GM03348 (cell line): Measurements from ENCODE around the gene SLCO4A1.

Experiments used
- DNase-seq: peaks from one replicate; pipeline ENCODE4 v3.0.0; 2012; ENCODE audit warnings: low spot score

The SLCO4A1 gene, protein sequence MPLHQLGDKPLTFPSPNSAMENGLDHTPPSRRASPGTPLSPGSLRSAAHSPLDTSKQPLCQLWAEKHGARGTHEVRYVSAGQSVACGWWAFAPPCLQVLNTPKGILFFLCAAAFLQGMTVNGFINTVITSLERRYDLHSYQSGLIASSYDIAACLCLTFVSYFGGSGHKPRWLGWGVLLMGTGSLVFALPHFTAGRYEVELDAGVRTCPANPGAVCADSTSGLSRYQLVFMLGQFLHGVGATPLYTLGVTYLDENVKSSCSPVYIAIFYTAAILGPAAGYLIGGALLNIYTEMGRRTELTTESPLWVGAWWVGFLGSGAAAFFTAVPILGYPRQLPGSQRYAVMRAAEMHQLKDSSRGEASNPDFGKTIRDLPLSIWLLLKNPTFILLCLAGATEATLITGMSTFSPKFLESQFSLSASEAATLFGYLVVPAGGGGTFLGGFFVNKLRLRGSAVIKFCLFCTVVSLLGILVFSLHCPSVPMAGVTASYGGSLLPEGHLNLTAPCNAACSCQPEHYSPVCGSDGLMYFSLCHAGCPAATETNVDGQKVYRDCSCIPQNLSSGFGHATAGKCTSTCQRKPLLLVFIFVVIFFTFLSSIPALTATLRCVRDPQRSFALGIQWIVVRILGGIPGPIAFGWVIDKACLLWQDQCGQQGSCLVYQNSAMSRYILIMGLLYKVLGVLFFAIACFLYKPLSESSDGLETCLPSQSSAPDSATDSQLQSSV

DNA sequence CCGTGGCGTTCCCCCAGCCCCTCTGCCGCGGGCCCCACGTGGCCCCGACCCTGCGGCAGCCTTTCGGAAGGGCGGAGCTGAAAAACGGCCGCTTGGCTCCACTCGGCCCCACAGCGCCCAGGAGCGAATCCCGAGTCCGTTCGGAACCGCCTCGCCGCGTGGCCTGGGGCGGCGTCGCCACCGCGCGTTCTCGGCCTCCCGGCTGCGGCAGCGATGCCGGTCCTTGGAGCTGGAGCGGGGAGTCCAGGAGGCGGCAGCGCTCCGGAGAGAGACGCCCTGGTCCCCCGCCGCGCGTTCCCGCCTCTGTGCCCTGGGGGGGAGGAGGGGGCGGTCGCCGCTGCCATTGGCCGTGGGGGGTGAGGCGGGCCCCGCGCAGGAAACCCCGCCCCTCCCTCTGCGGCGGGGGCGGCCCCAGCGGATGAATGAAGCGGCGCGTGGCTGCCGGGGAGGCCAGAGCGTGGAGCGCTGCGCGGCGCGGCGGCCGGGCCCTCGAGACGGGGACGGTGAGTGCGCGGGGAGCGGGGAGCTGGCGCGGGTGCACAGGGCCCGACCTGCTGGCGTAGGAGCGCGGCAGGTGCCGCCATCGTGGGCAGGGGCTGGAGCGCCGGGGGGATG is at the start of gene SLCO4A1:
TSS of gene SLCO4A1 (plus strand) at position 453 of the 615 bp plus-strand sequence. CDS start 13,952 bp downstream, outside the sequence.
- peak; percentile 85 for DNase-seq

DNA sequence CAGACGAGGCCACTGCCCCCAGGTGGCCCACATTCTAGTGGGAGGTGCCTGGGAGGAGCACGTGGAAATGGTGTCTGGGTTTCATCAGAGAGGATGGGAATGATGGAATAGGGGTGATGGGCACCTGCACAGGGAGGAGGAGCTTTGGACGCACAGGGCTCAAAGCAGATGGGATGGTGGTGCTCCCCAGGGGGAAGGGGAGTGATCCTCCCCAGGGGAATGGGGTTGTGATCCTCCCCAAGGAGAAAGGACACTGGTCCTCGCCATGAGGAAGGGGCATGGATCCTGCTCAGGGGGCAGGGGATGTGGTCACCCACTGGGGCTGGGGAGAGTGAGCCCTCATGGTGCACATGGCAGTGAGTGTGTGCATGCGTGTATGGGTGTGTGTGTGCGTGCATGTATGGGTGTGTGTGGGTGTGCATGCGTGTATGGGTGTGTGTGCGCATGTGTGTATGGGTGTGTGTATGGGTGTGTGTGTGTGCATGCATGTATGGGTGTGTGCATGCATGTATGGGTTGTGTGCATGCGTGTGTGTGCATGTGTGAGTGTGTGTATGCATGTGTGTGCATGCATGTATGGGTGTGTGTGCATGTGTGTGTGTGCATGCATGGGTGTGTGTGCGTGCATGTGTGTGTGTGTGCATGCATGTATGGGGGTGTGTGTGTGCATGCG is 49.7 kb upstream of the SLCO4A1 start:
- no peak for DNase-seq

DNA sequence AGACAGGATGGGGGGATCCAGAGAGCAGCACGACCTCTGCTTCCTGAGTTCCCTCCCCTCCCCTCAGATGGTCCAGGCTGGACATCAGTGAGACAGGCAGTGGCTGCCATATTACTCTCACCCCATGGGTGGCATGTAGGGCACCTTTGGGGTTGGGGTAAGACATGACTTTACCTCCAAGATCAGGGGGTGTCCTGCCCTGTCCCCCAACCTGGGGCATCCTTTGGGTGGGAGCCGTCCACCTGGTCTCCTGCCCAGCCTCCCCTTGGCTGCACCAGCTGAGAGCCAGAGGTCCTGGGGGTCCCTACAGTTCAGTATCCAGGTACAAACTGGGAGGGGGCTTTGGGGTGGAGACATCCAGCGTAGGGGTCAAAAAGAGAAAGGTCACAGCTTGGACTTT is 48.7 kb upstream of the SLCO4A1 start:
- DNase-seq = no peak

DNA sequence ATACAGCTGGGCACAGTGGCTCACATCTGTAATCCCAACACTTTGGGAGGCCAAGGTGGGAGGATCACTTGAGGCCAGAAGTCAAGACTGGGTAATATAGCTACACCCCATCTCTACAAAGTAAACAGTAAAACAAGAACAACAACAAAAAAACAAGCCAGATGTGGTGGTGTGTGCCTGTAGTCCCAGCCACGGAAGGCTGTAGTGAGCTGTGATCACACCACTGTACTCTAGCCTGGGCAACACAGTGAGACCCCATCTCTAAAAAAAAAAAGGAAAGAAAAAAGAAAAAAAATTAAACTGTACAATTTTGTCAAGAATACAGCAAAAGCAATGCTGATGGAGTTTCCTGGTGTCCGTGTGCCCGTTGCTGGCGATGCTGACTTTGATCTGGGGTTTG is 47.2 kb upstream of the SLCO4A1 start:
- DNase-seq = no peak

DNA sequence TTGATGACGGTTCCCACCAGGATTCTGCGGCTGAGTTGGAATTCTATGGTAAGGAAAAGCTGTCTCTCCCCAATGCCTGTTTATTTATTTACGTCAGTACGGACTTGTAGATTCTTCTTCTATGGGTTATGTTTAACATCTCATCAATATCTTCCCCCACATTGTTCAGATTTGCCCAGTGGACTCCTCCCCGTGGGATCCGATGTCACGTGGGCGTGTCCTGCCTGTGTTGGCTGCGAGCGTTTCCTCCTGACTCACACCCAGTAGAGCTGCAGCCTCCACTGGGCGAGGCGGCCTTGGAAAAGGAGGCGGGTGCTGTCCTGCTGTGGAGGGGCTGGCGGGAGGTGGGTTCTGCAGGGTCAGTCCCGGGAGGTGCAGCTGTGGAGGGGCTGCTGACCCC is 46.8 kb upstream of the SLCO4A1 start:
- peak; percentile 84 for DNase-seq

DNA sequence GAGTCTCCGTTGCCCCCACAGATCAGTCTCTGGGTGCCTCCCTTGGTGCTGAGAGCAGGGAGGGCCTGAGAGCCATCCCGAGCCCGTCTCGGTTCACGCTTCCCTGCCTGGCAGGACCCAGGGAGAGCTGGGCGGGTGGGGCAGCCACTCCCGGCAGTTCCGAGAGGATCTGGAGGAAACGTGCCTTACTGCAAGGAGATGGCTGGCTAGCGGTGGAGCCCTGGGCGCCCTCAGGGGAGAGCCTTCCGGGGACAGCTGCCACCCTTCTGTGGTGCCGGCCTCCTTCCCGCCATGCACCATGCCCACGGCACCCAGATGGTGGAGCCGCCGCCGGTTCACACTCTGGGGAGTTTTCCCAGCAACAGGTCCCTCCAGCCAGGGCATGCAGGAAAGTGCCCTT is 45.8 kb upstream of the SLCO4A1 start:
- no peak for DNase-seq

DNA sequence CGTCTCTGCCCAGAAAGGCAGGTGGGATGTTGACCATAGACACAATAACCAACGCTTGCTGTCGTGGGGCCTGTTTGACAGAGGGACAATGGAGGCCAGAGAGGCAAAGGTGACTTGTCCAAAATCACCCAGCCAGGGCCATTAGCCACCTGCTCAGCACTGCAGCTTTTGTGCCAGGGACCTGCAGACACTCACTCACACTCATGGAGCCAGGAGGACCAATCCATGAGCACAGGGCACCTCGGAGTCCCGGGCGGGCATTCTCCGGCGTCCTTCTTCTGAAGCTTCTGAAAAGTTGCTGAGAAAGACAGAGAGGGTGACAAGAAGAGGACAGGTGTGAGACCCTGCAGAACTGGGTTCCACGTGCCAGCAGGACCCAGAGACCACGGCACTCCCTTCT is 45.4 kb upstream of the SLCO4A1 start:
- no peak for DNase-seq

DNA sequence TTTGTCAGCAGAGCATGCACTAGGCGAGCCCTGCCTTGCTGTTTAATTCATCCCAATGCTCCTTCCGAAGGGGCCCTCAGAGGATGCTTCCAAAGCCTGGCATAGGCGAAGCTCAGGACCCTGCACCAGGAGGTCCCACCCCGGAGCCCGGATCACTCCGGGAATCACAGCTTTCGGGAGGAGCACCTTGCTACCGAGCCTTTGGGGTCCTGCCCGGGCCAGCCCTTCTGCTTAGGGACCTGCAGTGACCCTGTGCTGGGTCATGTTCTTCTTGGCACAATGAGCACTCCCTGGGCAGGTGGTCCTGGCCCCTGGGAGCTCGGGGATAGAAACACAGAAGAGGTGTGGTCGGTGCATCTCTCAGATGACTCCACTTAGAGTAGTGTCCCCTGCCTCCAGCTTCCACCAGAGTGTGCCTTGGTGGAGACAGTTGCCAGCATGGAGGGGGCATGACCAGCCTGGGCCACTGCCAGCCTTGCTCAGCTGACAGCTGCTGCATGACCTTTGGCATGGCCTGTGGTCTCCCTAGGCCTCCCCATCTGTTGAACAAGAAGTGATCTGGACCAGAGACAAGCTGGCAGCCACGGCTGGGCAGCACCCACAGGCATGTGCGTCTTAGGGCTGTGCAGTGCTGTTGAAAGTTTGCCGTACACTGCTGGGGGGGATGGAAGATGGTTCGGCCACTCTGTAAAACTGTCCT is 44.7 kb upstream of the SLCO4A1 start:
- no peak for DNase-seq

DNA sequence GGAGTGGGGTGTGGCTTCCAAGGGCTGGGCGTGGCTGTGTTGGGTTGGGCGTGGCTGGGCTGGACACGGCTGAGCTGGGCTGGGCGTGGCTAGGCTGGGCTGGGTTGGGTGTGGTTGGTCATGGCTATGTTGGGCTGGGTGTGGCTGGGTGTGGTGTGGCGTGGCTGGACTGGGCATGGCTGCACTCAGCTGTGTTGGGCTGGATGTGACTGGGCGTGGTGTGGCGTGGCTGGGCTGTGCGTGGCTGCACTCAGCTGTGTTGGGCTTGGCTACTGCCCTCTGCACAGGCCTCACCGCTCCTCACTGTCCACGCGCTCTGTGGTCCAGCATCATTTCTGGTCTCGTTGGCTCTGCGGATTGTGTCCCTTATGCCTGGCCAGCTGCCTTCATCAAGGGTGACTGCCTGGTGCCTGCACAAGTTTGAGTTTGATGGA is 43.5 kb upstream of the SLCO4A1 start:
- DNase-seq = no peak

DNA sequence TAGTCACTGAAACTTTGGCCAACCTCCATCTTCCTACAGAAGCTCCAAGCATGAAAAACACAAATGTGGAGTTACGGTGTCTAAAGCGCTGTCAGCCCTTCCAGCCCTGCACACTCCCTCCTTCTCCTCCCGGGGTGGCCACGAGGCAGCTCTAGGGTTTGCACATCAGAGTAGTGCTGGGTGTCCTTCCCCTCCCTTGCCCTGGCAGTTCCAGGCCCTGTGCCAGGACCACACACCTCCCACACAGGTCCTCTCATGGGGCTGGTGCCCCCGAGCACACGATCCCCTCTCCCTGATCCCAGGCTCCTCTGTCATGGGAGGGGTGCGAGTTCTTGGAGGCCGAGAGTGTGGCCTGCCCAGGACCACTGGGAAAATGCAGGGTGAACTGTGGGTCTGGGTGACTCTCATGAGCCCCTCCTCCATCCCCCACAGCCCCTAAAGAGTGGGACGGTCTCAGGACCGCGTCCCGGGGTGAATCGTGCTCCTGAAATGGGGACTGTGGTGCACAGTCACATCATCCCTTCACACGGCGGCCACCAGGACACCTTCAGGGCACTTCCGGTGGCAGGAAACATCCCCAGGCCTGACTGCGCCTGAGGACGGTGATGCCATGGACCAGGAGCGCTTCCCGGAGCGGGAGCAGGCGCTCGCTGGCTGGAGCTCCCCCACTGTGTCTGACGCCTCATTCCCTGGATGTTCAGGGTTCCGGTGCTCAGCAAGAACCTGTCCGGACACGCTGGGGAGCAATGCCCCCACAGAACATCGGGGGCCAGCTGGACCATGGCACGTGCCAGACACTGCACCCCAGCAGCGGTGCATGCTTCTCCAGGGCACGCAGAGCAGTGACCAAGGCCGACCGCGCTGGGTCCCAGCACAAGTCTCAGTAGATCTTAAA is 42.8 kb upstream of the SLCO4A1 start:
- no peak for DNase-seq

DNA sequence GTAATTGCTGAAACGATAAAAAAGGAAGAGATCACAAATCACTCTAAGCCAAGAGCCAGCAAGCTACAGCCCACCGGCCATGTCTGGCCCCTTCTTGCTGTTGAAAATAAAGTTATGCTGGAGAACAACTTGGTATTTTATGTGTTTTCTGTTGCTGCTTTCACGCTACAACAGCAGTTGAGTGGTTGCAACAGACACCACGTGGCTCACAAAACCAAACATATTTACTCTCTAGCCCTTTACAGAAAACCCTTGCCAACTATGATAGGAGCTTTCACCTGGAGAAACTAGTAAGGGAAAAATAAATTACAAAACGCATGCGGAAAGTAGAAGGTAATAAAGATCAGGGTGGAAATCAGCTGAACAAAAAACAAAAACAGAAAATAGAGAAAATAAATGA is 41.1 kb upstream of the SLCO4A1 start:
- no peak for DNase-seq

DNA sequence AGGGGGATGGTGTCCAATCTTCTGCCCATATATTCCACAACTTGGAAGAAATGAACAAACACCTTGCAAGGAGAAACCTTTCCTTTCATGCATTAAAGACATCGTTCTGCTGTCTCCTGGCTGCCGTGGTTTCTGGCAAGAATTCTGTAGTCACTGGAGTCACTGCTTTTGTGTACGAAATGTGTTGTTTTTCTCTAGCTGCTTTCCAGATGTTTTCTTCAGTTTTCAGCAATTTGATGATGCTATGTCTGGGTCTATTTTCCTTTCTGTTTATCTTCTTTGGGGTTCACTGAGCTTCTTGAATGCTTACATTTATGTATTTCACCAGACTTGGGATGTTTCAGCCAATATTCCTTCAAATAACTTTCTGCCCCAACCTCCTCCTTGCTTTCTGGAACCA is 40.6 kb upstream of the SLCO4A1 start:
- no peak for DNase-seq

DNA sequence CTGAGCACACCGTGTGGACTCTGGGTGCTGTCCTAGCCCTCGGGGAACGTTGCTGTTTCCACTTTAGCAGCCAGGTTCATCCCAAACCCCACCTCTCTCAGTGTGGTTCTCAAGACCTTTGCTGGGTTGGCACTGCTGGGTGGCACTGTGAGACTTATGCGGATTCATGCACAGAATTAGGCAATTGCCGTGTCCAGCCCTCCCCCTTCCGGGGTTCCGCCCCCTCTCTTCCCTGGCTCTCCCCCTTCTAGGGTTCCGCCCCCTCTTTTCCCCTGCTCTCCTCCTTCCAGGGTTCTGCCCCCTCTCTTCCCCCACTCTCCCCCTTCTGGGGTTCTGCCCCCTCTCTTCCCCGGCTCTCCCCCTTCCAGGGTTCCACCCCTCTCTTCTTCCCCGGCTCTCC is 39.8 kb upstream of the SLCO4A1 start:
- DNase-seq = no peak

DNA sequence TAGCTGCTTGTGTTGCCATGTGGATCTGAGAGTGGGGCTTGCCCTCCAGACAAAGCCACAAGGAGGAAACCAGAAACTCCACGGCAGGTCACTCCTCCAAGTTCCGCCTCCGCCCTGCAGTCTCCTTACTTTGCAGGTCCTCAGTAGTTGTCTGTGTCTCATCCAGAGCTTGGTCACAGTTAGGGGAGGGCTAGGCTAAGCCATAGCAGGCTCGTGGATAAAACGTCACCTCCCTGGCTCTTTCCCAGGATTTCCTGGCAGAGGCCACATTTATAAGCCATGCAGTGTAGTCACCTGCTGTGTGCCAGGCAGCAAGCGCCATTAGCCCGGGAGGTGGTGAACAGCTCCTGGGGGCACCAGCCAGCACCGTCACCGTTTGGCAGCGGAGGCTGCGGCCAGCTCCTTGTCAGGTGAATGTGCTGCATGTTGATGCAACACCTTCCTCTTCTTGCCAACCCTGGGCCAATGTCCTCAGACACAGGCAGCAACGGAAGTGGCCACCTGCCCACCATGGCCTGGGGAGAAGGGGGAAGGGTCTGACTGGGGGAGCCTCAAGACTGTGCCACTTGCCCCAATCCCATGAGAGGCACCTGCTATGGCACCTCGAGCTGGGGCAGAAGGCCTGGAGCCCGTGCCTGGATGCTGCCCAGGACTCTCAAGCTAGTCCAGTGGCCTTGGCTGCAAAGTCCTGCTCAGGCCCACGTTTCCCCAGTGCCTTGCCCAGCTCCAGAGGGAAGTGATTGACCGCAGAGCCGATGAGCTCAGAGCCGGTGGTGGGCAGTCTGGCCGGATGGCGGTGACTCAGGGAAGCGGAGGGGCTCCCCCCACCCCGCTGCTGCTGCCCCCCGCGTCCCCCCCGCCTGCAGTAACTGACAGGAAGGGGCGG is 39.0 kb upstream of the SLCO4A1 start:
- no peak for DNase-seq

DNA sequence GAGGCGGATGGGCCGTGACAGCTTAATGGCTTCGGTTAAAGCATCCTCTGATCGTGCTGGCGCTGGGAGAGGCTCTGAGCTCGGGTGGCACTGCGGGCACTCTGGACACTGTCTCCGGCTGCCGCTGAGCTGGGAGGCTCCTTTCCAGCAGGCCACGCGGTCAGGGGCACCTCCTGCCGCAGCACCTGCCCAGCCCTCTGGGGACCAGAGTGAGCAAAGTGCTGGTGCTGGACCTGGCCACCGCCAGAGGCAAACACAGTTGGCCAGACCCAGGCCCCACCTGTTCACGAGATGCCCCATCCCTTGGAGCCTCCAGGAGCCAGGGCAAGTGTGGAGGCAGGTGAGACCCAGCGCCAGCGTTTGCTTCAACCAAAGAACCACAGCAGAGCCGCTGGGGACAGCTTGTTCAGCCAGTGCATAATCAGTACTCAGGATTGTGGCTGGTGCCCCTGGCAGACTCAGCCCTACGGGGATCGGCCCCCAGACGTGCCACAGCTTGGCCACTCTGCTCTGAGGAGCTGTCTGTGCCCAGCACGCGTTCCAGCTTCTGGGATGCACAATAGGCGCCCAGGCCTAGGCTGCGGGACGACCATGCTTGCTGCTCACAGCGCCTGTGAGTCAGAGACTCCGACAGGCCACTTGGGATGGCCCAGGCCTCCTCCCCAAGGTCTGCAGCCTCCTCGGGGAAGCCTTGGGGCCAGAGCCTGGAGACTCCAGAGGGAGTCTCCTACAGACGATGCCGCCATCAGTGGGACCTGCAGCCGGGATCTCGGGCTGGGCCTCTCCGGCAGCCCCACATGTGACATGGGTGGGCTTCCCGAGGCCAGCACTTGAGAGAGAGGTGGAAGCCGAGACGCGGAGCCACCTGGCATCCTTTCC is 38.2 kb upstream of the SLCO4A1 start:
- DNase-seq = no peak

DNA sequence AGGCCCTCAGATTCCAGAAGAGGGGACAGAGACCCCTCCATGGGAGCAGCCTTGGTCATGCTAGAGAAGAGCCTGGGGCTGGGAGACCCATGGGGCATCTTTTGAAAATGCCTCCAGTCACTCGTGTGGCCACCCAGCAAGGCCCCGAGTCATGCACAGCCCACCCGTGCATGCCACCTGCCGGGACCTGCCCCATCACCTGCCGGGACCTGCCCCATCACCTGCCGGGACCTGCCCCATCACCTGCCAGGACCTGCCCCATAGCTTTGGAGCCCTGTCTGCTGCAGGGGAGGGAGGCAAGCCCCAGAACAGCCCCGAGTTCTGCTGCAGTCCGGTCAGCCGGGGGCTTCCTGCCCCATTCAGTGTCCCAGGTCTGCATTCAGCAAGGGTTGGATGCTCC is 37.5 kb upstream of the SLCO4A1 start:
- no peak for DNase-seq

DNA sequence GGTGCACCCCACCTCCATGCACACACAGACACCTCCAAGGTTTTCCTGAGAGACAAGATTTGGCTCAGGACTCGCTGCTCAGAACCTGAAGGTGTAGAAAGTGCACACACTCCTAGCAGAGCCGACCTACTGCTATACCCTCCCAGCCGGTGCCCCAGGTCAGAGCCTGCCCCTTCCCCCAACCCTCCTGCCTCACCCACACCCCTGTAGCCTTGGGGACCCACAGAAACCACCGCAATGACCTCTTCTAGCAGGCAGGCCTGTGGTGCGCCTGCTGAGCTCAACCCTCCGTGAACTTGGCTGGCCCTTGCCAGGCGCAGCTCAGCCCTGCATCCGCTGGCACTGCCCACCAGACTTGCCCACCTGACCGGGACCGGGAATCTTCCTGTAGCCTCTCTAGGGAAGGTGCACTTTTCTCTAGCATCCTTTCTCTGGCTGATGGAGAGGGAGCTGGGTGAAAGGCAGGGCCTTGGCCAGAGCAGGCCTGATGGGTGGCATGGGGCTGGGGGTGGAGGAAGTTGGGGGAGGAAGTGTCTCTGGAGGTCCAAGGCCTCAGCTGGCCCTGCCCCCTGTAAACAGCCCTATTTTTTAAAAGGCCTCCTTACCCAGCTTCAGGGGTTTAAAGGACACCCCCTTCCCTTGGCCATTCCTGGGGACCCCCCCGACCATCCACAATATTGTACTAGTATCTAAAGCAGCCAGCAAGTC is 36.9 kb upstream of the SLCO4A1 start:
- no peak for DNase-seq

DNA sequence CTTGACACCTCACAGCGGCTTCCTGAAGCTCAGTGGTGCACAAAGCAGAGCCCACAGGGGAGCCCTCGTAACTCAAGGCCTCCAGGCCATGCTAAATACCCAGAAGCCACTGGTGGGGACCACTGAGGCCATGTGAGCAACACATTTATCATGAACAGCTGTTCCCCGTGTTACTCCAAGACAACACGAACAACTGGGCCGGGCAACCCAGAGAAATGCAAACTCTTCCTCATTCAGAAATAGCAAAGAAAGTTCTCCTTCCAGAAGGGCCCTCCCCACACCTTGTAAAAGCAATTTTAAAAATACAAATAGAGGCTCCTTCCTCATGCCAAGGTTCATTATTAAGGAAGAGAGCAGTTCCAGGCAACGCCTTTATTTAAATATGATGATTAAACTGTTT is 36.3 kb upstream of the SLCO4A1 start:
- no peak for DNase-seq
